ENCODE results near the gene GPC1.

DNA sequence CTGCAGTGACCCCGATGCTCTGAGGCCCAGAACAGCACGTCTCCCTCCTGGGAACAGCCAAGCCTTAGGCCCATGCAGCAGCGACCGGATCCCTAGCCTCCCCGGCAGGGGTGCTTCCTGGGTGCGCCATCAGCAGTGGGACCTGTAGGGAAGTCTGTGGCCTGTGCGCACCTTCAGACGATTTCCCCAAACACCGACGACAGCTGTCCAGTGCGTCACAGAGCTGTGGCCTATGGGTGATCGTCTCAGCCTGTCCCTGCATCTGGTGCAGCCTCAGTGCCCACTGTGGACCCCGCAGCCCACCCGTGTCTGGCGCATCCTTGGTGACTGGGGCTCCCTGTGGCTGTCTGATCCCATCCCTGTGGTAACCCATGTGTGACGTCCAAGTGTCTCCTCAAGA is 9.0 kb downstream of the GPC1 start:
- TF ChIP-seq, protein P1, sequence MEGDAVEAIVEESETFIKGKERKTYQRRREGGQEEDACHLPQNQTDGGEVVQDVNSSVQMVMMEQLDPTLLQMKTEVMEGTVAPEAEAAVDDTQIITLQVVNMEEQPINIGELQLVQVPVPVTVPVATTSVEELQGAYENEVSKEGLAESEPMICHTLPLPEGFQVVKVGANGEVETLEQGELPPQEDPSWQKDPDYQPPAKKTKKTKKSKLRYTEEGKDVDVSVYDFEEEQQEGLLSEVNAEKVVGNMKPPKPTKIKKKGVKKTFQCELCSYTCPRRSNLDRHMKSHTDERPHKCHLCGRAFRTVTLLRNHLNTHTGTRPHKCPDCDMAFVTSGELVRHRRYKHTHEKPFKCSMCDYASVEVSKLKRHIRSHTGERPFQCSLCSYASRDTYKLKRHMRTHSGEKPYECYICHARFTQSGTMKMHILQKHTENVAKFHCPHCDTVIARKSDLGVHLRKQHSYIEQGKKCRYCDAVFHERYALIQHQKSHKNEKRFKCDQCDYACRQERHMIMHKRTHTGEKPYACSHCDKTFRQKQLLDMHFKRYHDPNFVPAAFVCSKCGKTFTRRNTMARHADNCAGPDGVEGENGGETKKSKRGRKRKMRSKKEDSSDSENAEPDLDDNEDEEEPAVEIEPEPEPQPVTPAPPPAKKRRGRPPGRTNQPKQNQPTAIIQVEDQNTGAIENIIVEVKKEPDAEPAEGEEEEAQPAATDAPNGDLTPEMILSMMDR (IDR thresholded peaks at IDR 0.05 in 8 of 11, conservative IDR thresholded peaks at IDR 0.05 in 3 of 11) = no peak
- TF ChIP-seq POLR2A (IDR thresholded peaks at IDR 0.05) = no peak
